ENCODE results near the gene DEFB108B.
A peak's percentile ranks its signal among the peaks of the same experiment; 100 is the strongest.
"Not testable (repeated sequence)": the region's sequence is repeated elsewhere in the genome, so short reads cannot be mapped to it uniquely, and the experiment has no call there.

The DEFB108B gene

GRCh38 chr11:71821539-71821938, 11.5 kb upstream of the DEFB108B start:
- not testable (repeated sequence) for DNase-seq

GRCh38 chr11:71829247-71829646, 3.8 kb upstream of the DEFB108B start:
- not testable (repeated sequence) for DNase-seq

GRCh38 chr11:71829686-71830085, 3.3 kb upstream of the DEFB108B start:
- not testable (repeated sequence) for DNase-seq

GRCh38 chr11:71842720-71843119, 9.7 kb downstream of the DEFB108B start:
- not testable (repeated sequence) for DNase-seq

- DNase-seq: not testable (repeated sequence)
These were observed 10.4 kb downstream of the DEFB108B start for GRCh38 chr11:71843355-71843754.

- DNase-seq: no peak
These were observed 10.9 kb downstream of the DEFB108B start for GRCh38 chr11:71843858-71844257.

GRCh38 chr11:71853895-71854294, 20.9 kb downstream of the DEFB108B start:
- DNase-seq: not testable (repeated sequence)

- not testable (repeated sequence) for DNase-seq
These were observed 22.9 kb downstream of the DEFB108B start for GRCh38 chr11:71855880-71856279.

- not testable (repeated sequence) for DNase-seq
These were observed 27.8 kb downstream of the DEFB108B start for GRCh38 chr11:71860835-71861234.

GRCh38 chr11:71863978-71864627, 31.1 kb downstream of the DEFB108B start:
- DNase-seq: peak; percentile 68

GRCh38 chr11:71867209-71867608, 34.2 kb downstream of the DEFB108B start:
- not testable (repeated sequence) for DNase-seq

- DNase-seq: not testable (repeated sequence)
These were observed 36.9 kb downstream of the DEFB108B start for GRCh38 chr11:71869931-71870330.

- DNase-seq: not testable (repeated sequence)
These were observed 37.7 kb downstream of the DEFB108B start for GRCh38 chr11:71870661-71871060.

GRCh38 chr11:71876262-71876661, 43.3 kb downstream of the DEFB108B start:
- DNase-seq: not testable (repeated sequence)

- not testable (repeated sequence) for DNase-seq
These were observed 45.1 kb downstream of the DEFB108B start, which contains the start of gene DEFB131B for GRCh38 chr11:71878059-71878458. Gene DEFB131B (plus strand): TSS chr11:71878453. CDS start chr11:71878453, 0 bp downstream.

- DNase-seq: not testable (repeated sequence)
These were observed 52.8 kb downstream of the DEFB108B start for GRCh38 chr11:71885806-71886205.

Data from EL (cell line).